ENCODE measurements around the gene LYZL6. TPM values are rescaled to one million over a fixed set of nuclear protein-coding genes. Genes with fewer than 3 reads are reported as not detected.

Gene LYZL6
- total RNA-seq, 4 donors from 2014 or later: not detected

DNA sequence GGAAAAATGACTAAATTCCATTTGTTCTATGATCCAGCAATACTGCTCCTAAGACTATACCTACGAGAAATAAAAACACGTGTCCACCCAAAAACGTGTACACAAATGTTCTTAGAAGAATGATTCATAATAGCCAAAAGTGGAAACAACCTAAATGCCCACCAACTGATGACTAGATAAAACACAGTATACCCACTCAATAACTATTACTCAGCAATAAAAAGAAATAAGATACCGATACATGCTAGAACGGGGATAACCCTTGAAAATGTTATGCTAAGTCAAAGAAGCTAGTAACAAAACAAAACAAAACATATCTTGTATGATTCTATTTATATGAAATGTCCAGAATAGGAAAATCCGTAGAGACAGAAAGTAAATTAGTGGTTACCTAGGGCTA is 20.1 kb upstream of the LYZL6 start:
- intact Hi-C loops (cut with DNase I; ENCODE audit: low total_unique reads): no loop called here

DNA sequence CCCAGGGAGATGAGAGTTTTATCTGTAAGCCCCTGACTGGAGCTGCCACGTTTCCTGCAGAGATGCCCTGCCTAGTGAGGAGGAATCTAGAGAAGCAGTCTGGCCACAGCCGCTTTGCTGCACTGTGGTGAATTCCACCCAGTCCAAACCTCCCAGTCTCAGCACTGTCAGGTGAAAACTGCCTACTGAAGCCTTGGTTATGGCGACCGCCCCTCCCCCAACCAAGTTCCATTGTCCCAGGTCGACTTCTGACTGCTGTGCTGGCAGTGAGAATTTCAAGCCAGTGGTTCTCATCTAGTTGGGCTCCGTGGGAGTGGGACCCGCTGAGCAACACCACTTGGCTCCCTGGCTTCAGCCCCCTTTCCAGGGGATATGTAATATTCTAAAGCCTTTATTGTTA is 10.2 kb upstream of the LYZL6 start:
- no peak for ATAC-seq
- DNase-seq: no peak
- no peak for TF ChIP-seq POLR2A (IDR thresholded peaks at IDR 0.05)
- TF ChIP-seq, protein P1, sequence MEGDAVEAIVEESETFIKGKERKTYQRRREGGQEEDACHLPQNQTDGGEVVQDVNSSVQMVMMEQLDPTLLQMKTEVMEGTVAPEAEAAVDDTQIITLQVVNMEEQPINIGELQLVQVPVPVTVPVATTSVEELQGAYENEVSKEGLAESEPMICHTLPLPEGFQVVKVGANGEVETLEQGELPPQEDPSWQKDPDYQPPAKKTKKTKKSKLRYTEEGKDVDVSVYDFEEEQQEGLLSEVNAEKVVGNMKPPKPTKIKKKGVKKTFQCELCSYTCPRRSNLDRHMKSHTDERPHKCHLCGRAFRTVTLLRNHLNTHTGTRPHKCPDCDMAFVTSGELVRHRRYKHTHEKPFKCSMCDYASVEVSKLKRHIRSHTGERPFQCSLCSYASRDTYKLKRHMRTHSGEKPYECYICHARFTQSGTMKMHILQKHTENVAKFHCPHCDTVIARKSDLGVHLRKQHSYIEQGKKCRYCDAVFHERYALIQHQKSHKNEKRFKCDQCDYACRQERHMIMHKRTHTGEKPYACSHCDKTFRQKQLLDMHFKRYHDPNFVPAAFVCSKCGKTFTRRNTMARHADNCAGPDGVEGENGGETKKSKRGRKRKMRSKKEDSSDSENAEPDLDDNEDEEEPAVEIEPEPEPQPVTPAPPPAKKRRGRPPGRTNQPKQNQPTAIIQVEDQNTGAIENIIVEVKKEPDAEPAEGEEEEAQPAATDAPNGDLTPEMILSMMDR (IDR thresholded peaks at IDR 0.05 in 4 of 5, conservative IDR thresholded peaks at IDR 0.05 in 1 of 5): no peak
- in situ Hi-C loops (cut with MboI; ENCODE audit: low sequenced_read_pairs in 4 of 4) (loop anchor here in 2 of 4 donors (25.0 kb wide), 2 partner anchors 91 to 534 kb away; partner anchors contain the start of genes ZNHIT3 (in 2 of the 2) and HEATR9 (in 1 of the 2)), intact Hi-C loops (cut with DNase I; ENCODE audit: low total_unique reads) (no loop called here)
- Histone ChIP-seq H3K4me1 (no peaks in the 10 kb centered on the region), H3K9me3 (no peaks in the 10 kb centered on the region), H3K4me3 (no peak overlapping the region), H3K36me3 (no peaks in the 10 kb centered on the region), H3K27me3 (peaks cover 0 to 4% (median 3%) of the 10 kb centered on the region in 3 donors), H3K27ac (no peak overlapping the region)

More for the DNA sequence above, 20.1 kb upstream of the LYZL6 start:
- Histone ChIP-seq H3K9me3 (no peaks in the 10 kb centered on the region), H3K36me3 (no peaks in the 10 kb centered on the region), H3K4me3 (no peak overlapping the region), H3K27me3 (peaks cover 0 to 8% (median 0%) of the 10 kb centered on the region in 3 donors), H3K27ac (no peak overlapping the region), H3K4me1 (no peaks in the 10 kb centered on the region)
- in situ Hi-C loops (cut with MboI; ENCODE audit: low sequenced_read_pairs in 4 of 4): loop anchor here in 2 of 4 donors (10.0 to 25.0 kb wide), 3 partner anchors 101 to 524 kb away; partner anchors contain the start of genes ZNHIT3 (in 2 of the 2) and HEATR9 (in 1 of the 2)
- ATAC-seq (no peak), DNase-seq (no peak)
- no peak for TF ChIP-seq POLR2A (IDR thresholded peaks at IDR 0.05)
- TF ChIP-seq, protein P1 (IDR thresholded peaks at IDR 0.05 in 4 of 5, conservative IDR thresholded peaks at IDR 0.05 in 1 of 5): no peak

DNA sequence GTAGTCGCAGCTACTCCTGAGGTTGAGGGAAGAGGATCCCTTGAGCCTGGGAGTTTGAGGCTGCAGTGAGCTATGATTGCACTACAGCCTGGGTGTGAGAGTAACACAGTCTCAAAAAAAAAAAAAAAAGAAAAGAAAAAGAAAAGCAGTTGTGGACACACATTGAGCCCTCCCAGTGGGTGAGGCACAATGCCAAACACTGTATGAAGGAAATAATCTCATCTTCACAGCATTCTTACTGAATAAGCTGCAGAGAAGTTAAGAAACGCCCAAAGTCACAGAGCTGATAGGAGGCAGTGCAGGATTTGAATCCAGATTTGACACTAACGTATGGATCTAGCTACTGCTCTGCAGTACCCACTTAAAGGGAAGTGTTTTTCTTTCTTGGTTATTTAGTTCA is 5.9 kb upstream of the LYZL6 start:
- in situ Hi-C loops (cut with MboI; ENCODE audit: low sequenced_read_pairs in 4 of 4): no loop called here
- DNase-seq: no peak

DNA sequence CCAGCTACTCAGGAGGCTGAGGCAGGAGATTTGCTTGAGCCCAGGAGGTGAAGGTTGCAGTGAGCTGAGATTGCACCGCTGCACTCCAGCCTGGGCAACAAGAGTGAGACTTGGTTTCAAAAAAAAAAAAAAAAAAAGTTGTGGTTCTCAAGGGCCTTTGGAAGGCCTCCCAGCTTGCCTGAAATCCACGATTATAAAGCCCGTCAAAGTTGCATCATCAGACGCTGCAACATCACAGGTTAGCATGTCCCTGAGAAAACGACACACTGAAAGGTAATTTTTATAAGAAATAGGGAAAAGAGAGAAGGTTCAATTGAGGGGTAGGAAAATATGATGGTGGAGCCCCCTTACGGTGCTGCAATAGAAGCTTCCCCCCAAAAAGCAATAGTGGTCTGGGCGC is 4.6 kb upstream of the LYZL6 start:
- H3K4me1 ChIP-seq: no peaks in the 10 kb centered on the region
- no peak for DNase-seq
- no peak overlapping the region for H3K4me3 ChIP-seq
- intact Hi-C loops (cut with DNase I; ENCODE audit: low total_unique reads): no loop called here
- no peaks in the 10 kb centered on the region for H3K36me3 ChIP-seq
- TF ChIP-seq, protein P1 (IDR thresholded peaks at IDR 0.05 in 4 of 5, conservative IDR thresholded peaks at IDR 0.05 in 1 of 5): no peak
- TF ChIP-seq POLR2A (IDR thresholded peaks at IDR 0.05): no peak
- ATAC-seq: no peak
- no peaks in the 10 kb centered on the region for H3K9me3 ChIP-seq
- peaks cover 0 to 2% (median 0%) of the 10 kb centered on the region in 3 donors for H3K27me3 ChIP-seq
- in situ Hi-C loops (cut with MboI; ENCODE audit: low sequenced_read_pairs in 4 of 4): no loop called here
- no peak overlapping the region for H3K27ac ChIP-seq

More for the DNA sequence above, 5.9 kb upstream of the LYZL6 start:
- H3K27ac ChIP-seq: no peak overlapping the region
- TF ChIP-seq POLR2A (IDR thresholded peaks at IDR 0.05): no peak
- TF ChIP-seq, protein P1 (IDR thresholded peaks at IDR 0.05 in 4 of 5, conservative IDR thresholded peaks at IDR 0.05 in 1 of 5): no peak
- no peak overlapping the region for H3K4me3 ChIP-seq
- intact Hi-C loops (cut with DNase I; ENCODE audit: low total_unique reads): no loop called here
- no peaks in the 10 kb centered on the region for H3K4me1 ChIP-seq
- H3K36me3 ChIP-seq: no peaks in the 10 kb centered on the region
- no peaks in the 10 kb centered on the region for H3K9me3 ChIP-seq
- ATAC-seq: no peak
- no peaks in the 10 kb centered on the region for H3K27me3 ChIP-seq

DNA sequence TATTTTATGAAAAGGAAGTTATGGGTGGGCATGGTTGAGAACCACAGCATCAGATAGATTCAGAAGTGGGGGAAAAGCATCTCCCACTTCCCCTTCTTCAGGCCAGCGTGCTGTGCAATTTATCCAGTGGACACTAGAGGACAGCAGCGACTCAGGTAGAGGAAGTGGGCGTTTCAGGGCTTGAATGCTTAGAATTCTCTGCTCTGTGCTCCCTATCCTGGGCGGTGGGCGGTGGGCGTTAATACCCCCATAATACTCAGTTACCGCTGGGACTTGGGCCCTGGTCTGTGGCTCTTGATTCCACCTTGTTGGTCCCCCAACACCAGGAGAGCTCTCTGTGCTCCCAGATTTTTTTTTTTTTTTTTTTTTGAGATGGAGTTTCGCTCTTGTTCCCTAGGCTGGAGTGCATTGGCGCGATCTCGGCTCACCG is 3.7 kb upstream of the LYZL6 start:
- ATAC-seq: no peak
- Histone ChIP-seq H3K27me3 (peaks cover 0 to 2% (median 0%) of the 10 kb centered on the region in 3 donors), H3K9me3 (no peaks in the 10 kb centered on the region), H3K27ac (no peak overlapping the region), H3K36me3 (no peaks in the 10 kb centered on the region), H3K4me1 (no peaks in the 10 kb centered on the region), H3K4me3 (no peak overlapping the region)
- intact Hi-C loops (cut with DNase I; ENCODE audit: low total_unique reads) (no loop called here), in situ Hi-C loops (cut with MboI; ENCODE audit: low sequenced_read_pairs in 4 of 4) (no loop called here)
- DNase-seq: no peak
- TF ChIP-seq, protein P1 (IDR thresholded peaks at IDR 0.05 in 4 of 5, conservative IDR thresholded peaks at IDR 0.05 in 1 of 5): peak in 4 of 5 experiments; percentile 26 to 57 (median 40)
- TF ChIP-seq POLR2A (IDR thresholded peaks at IDR 0.05): no peak

All from gastrocnemius medialis (tissue), 4 donors.